HG03342 (cell line): Measurements from ENCODE around the gene ANAPC2.
A peak's percentile ranks its signal among the peaks of the same experiment; 100 is the strongest.
"Not testable (repeated sequence)": the region's sequence is repeated elsewhere in the genome, so short reads cannot be mapped to it uniquely, and the experiment has no call there.

Experiments used
- ATAC-seq: cut with Tn5 transposase; IDR thresholded peaks from one replicate; pipeline ENCODE4 v1.9.1; 2021; ENCODE audit warnings: mild to moderate bottlenecking, moderate library complexity; ENCODE audit not compliant: unreplicated experiment

ANAPC2 gene

DNA sequence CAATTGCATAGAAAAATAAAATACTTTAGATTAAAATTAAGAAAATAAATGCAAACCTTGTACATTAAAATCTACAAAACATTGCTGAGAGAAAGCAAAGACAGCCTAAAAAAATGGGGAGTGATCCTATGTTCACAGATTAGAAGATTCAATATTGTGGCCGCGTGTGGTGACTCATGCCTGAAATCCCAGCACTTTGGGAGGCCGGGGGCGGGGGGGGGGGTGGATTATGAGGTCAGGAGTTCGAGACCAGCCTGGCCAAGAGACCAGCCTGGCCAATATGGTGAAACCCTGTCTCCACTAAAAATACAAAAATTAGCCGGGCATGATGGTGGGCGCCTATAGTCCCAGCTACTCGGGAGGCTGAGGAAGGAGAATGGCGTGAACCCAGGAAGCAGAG is 53.2 kb downstream of the ANAPC2 start:
- ATAC-seq, result not testable (repeated sequence)

DNA sequence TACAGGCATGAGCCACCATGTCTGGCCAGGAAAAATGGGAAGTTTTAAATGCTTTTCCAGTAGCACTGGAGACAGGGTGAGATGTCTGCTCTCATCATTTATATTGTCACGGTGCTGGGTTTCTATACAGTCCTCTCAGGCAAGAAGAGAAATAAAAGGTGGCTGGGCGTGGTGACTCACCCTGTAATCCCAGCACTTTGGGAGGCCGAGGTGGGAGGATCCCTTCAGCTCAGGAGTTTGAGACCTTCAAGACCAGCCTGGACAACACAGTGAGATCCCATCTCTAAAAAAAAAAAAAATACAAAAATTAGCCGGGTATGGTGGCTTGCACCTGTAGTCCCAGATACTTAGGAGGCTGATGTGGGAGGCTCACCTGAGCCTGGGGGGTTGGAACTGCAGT is 54.2 kb downstream of the ANAPC2 start:
- no peak for ATAC-seq

DNA sequence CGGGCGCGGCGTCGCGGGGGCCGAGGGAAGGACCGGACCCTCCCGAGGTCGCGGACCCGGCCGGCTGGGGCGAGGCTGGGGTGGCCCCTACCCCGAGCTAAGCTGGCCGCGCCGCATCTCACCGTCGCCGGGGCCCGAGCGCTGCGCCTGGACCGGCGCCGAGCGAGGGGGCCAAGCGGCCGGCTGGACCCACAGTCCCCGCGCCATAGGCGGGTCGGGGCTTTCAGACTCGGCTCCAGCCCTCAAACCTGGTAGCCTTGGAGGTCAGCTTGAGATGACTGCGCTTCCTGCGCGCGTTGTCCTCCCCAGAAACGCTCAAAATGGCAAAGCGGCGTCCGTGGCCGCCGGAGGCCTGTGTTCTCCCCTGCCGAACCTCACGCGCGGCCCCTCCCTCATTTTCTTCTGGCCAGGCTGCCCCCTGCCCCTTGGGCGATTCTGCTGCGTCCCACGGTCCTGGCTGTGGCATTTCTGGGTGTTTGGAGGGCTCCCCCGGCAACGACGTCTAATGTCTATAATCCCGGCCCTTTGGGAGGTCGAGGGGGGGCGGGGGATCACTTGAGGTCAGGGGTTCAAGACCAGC is 58.1 kb downstream of the ANAPC2 start:
- peak; percentile 12 for ATAC-seq

DNA sequence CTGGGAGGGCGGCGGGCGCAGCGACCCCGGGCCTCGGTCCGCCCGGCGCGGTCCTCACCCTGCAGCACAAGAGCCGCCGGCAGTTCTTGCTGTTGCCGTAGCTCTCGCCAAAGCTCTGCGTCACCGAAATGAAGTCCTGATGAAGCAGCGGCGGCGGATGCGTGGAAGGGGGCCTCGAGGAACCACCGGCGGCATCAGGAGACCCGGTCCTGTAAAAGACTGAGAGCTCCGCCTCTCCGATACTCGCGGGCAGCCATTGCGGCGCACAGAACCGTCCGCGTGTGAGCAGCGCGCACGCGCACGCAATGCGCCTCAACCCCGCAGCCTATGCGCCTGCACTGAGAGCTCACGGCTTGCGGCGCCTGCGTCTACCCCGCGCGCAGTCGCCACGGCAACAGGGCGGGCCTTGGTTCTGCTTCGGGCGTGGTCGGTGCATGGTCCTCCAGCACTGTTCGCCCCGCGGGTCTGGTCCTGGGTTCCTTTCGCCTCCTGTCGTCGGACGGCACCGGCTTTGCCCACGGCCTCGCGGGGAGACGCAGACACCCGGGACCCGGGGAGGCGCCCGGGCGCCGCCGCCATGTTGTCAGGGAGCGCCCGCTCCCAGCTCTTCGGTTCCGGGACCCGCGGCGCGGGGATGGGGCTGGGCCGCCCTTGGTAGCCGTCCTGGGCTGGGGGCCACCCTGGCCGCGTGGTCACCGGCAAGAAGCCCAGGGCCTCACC is 58.7 kb downstream of the ANAPC2 start:
- peak; percentile 70 for ATAC-seq

DNA sequence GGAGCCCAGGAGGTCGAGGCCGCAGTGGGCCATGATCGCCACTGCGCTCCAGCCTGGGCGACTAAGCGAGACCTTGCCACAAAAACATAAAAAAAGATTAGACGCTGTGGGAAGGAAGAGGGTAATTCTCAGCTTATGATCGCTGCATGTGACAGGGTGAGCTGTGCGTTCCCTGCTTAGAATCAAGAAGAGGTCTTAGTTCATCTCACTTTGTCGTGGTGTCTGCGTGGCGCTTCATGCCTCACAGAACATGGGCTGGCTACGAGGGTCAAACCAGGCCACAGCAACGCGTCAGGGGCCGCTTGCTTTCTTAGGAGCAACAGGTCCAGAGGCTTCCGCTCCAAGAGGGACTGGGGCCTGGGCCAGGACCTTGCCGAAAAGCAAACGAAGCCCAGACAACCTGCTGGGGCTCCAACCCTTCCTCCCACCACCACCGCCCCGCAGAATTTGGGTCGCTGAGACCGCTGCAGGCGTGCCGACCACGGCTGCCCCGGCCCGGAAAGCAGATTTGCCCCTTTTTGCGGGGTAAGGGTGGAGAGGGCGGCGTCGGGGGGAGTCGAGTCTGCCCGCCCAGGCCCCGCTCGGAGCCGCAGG is 59.4 kb downstream of the ANAPC2 start:
- ATAC-seq, result peak; percentile 14

DNA sequence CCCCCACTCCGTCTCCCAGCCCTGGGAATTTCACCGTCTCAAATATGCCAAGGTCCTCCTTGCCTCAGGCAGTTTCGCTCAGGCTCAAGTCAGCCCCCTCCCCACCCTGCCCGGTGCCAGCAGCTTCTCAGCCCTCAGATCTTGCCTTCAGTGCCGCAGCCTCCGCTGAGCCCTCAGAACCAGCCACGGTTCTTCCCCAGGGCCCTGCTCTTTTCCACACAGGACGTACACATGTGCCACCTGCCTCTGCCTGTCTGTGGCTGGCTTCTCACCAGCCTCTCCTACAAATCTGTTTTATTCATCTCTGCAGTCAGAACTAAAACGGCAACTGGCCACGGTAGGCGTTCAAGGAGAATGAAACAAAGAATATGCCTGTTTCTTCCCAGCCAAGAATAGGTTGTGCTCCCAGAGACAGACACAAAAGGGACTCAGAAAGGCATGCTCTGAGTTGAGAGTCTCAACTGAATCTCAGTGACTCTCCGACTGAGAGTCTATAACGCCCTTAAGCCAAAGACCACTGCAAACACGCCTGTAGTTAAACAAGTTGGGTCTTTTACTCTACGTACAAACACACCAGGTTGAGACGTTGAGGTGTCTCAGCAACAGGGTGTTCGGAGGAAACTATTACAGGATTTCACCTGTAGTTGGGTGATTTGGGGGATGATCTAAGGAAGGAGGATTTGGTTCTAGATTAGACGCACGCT is 60.0 kb downstream of the ANAPC2 start:
- peak; percentile 5 for ATAC-seq

DNA sequence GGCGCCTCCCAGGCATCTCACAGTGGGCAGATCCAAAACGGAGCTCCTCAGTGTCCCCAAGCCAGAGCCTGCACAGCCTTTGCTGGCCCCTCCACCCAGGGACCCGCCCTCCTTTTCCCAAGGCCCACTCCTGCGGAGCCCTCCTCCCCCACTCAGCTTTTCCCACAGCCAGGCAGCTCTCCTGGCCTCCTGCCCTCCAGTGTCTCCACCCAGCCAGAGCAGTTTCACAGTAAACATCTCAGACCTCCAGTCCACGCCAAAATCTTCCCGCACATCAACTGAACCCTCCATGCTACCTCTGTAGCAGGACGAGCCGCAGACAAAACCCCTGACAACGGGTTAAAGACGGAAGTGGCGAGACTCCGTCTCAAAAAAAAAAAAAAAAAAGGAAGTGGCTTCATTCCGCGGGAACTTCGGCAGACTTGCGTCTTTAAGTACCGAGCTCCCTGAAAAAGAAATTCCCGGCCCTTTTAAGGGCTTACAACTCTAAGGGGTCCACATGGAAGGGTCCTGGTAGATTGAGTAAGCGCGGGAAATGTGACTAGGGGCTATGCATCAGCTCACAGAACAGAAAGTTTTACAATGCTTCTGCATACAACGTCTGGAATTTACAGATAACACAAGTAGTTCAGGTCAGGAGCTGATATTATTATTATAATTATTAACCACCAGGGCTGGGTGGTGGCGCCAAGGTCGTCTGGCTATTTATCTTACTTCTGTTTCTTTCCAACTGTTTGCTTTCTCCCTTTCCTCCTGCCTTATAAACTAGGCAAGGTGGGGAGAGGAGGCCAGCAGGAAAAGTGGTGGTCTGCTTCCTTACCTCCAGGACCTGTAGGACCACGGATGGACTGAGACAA is 60.8 kb downstream of the ANAPC2 start:
- no peak for ATAC-seq

DNA sequence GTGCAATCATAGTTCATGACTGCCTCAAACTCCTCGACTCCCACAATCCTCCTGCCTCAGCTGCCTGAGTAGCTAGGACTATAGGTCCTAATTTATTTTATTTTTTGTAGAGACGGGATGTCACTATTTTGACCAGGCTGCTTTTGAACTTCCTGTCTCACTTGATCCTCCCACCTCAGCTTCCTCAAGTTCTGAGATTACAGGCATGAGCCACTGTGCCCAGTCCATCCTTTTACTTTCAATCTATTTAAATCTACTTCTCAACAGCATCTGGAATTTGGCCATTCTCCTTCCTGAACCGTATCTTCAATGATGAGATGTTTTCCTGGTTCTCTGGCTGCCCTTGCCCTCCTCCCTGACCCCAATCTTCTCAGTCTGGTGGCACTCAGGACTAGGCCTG is 61.6 kb downstream of the ANAPC2 start:
- ATAC-seq, result no peak
